Measurements from ENCODE around the gene DHX30.

The DHX30 gene

DNA sequence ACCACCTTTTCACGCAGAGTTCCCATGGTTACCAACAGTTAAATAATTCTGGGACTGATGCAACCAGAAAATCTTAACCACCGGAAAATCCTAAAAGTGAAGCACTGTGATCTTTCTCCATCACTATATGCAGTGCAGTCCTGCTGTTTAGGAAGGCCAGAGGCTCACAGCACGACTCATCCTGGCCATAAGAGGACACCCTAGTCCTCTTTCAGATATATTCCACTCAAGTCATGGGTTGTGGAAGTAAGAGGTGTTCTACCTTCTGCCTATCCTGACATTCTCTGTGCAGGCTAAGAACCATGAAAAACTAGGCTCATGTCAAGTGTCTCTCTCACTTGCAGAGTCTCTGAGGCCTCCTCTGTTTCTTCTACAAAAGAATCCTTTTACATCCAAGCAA lies 67.2 kb downstream of the DHX30 start:
- H3K27ac ChIP-seq, result no peak overlapping the region
- TF ChIP-seq CTCF (conservative IDR thresholded peaks at IDR 0.05), result no peak
- no peak for TF ChIP-seq ZFX (IDR thresholded peaks at IDR 0.05)

DNA sequence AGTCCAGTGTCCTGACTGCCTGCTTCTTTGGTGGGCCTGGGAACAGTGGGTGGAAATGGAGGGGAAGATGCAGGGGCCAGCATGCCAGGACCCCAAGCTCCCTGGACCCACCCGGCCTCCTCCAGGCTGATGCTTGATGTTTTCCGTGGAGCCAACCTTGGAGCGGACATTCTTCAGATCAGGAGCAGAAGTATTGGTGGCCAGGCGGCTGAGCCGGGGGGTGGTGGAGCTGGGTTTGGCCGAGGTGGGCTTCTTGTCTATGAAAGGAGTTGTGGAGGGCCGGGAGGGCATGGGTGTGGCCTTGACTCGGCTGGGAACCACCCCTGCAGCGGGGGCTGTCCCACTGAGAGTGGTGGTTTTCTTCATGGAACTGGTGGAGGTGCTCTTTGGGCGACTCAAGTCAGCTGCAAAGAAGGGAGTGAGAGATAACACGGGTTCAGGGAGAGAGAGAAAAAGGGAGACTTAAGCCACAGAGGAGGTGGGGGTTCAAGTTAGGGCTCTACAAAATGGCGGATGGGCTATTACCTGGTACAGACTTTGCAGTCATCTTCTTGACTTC lies 67.8 kb downstream of the DHX30 start:
- TF ChIP-seq CTCF (conservative IDR thresholded peaks at IDR 0.05), result no peak
- TF ChIP-seq ZFX (IDR thresholded peaks at IDR 0.05), result no peak
- H3K27ac ChIP-seq, result no peak overlapping the region

DNA sequence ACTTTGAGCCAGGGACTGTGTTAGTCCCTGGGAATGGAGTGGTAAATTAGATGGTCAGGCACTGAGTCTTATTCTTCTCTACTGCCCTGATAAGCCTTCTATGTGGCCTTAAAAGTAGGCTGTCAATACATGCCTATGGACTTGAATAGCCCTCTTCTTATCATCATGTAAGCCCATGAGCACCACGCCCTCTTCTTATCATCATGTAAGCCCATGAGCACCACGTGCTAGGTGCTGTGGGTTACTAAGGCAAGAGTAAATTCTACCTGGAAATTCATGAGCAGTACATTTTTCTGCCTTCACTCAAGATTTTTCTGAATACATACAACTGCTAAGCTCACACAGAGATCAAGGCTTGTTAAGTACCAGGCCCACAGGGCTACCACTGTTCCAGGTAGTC lies 68.5 kb downstream of the DHX30 start:
- TF ChIP-seq ZFX (IDR thresholded peaks at IDR 0.05) (no peak), CTCF (conservative IDR thresholded peaks at IDR 0.05) (no peak)
- no peak overlapping the region for H3K27ac ChIP-seq

DNA sequence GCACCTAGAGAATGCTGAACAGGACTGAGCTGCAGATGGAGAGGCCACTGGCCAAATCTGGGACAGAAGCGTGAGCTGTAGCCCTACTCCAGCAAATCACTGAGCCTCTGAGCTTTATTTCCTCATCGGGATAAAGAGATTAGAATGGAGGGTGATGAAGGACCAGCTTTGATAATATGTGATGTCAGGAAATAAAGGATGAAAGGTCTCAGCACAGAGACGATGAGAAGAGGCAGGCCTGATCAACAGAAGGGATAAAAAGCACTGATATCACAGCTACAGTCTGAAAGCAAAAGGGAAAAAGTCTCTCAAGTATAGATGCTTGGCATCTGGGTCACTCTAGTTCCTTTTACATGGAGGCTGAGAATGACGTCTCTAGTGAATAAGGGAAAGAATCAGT lies 70.0 kb downstream of the DHX30 start:
- no peak for TF ChIP-seq ZFX (IDR thresholded peaks at IDR 0.05)
- no peak for TF ChIP-seq CTCF (conservative IDR thresholded peaks at IDR 0.05)
- no peak overlapping the region for H3K27ac ChIP-seq

DNA sequence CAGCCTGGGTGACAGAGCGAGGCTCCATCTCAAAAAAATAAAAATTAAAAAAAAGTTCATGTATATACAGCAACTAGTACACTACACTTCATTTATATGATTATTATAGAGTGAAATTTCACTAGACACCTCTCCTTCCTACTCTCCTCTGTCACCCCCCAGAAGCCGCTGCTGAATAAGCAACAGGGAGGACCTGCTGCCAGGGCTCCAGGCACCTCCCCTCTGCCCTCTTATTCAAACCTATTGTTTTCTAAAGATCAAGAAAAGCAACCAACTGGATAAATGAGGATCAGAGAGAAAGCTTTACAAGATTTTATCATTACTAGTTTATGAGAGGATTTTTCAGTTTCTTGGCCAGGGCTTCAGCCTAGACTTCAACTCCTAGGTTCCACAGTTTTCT lies 71.5 kb downstream of the DHX30 start:
- H3K27ac ChIP-seq, result no peak overlapping the region
- TF ChIP-seq ZFX (IDR thresholded peaks at IDR 0.05), result no peak
- no peak for TF ChIP-seq CTCF (conservative IDR thresholded peaks at IDR 0.05)

- TF ChIP-seq CTCF (conservative IDR thresholded peaks at IDR 0.05), result no peak
- no peak for TF ChIP-seq ZFX (IDR thresholded peaks at IDR 0.05)
- no peak overlapping the region for H3K27ac ChIP-seq
These were observed 72.0 kb downstream of the DHX30 start for GRCh38 chr3:47874913-47875312.

DNA sequence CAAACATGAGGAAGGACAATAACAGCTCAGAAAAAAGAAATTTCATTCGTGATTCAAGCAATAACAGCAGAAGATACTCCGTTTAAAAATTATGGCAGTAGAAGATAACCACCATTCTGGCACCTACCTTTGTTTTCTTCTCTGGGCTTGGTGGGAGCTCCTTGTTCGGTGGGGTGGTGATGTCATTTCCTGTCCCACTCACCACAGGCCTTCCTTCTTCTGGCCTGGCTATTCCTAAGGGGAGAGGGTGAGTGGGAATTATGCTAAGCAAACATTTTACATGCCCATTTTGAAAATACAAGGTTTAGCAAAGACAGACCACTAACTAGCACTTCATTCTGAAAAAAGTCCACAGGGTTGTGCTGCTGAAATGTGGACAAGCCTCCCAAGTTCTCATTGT lies 74.4 kb downstream of the DHX30 start:
- no peak for TF ChIP-seq CTCF (conservative IDR thresholded peaks at IDR 0.05)
- TF ChIP-seq ZFX (IDR thresholded peaks at IDR 0.05), result no peak
- H3K27ac ChIP-seq, result no peak overlapping the region
